KG1 (cell line): ENCODE measurements around the gene GABPA.
A peak's percentile ranks its signal among the peaks of the same experiment; 100 is the strongest.
"Not testable (repeated sequence)": the region's sequence is repeated elsewhere in the genome, so short reads cannot be mapped to it uniquely, and the experiment has no call there.

Experiments used
- DNase-seq: peaks from one replicate; lab custom pipeline; 2025; lab: John Stamatoyannopoulos, UW

Gene GABPA

DNA sequence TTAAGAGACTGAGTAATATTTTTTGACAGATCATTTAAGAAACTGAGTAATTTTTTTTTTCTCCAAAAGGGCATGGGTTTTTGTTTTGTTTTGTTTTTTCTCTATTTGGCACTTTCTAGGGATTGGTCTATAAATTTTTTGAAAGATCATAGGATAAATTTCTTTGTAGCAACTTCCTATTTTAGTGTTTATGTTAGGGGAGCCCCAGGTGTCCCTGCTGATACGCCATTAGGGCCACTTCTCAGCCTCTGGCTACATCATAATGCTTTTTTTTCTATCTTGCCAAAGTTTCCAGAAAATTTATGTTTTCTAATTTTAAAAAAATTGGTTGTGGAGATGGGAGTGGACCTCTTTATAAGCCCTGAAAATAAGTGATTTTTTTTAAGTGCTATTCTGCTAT is 2.6 kb downstream of the GABPA start:
- no peak for DNase-seq

DNA sequence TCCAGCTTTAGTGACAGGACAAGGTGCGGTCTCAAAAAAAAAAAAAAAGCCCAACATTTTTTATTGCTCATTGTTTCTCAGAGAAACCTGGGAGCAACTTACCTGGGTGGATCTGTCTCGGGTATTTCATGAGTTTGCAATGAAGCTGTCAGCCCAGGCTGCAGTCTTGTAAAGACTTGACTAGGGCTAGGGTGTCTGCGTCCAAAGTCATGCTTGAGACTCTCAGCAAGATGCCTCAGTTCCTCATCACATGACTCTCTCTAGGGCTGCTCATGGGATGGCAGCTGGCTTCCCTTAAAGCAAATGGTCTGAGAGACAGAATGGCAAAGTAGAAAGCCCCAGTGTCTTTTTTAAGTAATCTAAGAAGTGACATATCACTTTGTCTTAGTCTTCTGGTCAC is 8.1 kb downstream of the GABPA start:
- DNase-seq: no peak

DNA sequence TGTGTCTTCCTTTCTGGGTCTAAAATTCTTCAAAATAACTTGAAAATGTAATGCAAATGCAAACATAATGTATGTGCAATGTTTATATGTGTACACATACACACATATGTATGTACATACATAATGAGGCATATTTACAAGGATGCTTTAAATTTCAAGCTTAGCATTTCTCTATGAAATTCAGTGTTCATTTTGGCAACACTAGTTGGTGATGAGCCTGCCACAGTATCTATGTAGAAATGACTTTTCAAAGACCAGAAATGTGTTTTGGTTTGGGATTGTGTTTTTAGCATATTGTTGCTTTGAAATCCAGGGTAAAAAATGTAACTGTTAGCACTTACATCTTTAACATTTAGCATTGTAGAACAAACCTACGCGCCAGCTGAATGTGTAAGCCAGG is 10.1 kb downstream of the GABPA start:
- DNase-seq: no peak

DNA sequence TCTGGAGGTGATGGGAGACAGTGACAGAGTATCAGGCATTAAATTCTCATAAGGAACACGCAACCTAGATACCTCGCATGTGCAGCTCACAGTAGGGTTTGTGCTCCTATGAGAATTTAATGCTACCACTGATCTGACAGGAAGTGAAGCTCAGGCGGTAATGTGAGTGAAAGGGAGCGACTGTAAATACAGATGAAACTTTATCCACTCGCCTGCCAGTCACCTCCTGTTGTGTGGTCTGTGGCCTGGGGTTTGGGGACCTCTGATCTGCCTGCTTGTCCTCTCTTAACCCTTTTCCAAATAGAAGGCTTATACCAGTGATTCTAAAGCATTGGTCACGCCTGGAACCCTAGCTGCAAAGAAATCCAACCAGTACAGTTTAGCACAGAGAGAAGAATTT is 15.3 kb downstream of the GABPA start:
- no peak for DNase-seq

DNA sequence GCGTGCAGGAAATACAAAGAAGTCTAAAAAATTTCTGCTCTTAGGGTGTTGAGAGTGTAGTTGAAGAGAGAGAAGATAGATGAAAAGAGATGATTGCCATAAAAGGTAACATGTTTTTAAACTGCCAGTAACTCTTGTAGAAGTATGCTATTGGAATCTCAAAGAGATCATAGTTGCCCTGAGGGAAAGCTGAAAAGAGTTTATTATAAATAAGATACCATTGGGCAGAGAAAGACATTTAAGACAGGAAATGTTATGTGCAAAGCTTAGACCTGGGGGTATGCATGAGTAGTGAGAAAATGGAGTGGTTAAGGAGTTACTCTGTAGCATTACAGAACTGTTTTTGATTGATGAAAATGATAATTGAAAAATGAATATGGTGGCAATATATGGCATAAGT is 17.6 kb downstream of the GABPA start:
- DNase-seq: no peak

DNA sequence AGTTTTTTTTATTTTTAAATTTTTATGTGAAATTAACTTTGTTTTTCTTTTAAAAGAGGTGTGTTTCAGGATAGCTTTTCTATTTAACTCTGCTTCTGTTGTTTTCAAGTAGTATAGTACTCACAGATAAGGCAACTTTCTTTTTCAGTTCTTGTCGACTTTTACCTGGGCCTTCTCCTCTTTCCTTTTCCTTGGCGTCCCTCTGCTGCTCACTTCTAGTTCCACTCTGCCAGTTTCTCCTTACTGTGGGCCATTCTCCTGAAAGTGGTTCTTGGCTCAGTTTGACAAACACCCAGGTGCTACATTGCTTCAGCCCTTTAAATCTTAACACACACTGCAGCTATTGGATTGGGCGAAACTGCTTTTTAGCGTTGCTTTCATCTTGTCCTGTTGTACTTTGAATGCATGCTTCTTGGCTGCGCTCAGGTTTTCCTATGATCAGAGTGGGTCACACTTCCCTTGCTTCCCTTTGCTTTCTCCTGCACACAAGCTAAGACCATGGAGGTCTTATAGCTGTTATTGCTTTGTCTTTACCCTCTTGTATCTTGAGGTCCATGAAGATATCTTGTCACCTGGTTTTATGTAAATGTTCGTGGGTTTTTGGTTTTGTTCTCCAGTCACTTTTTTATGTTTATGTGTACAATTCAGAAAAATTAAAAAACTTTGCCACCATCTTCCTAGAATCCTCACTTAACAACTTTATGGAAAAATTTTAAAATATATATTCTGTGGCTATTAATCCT is 21.6 kb downstream of the GABPA start:
- DNase-seq: no peak

DNA sequence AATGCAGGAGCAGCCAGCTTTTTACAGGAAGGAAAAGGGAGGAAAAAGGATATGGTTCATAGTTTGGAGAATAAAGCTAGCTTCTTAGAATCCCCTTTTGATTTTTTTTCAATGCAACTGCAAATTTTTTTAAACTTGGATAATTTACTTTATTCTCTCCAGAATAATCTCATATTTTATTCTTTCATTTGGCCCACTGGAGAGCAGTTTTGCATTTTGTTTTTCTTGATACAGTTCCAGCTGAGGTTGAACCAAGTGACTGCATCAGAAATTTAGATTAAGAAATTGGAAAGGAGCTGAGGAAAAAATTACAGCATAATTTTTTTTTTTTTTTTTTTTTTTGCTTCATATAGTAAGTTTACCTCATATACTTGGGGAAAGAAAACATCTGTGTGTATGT is 22.8 kb downstream of the GABPA start:
- no peak for DNase-seq

DNA sequence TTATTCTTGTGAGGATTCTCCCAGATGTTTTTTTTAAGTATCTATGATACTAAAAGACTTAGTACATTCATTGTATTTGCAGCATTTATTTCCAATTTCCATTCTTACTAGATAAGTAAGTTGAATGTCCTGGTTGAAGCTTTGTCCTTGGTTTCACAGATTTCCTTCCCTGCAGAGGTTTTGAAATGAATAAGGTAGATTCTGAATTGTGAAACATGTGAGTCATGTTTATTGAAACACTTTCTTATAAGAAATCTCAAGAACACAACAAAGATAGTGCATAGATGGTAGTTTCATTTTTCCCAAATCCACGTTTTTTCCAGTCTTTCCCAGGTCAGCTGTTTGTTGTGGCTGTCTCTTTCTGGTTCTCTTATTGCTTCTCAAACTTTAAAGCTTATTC is 24.8 kb downstream of the GABPA start:
- DNase-seq: no peak

DNA sequence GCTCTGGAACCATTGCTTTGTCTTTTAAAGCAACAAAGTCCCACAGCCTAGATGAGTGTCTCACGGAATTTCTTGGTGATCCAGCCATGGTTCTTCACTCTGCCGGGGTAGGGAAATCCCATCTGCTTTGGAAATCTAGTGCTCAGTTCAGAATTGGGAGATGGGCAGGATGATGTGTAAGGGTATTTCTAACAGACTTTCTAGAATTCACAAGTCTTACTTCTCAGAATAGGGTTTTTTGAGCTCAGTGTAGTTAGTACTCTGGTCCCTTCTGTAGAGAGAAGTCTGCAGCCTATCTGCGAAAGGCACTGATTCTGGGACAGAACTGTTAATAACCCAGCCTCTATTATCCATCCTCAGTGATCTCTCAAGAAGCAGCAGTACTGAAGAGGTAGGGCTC is 25.3 kb downstream of the GABPA start:
- DNase-seq: no peak

DNA sequence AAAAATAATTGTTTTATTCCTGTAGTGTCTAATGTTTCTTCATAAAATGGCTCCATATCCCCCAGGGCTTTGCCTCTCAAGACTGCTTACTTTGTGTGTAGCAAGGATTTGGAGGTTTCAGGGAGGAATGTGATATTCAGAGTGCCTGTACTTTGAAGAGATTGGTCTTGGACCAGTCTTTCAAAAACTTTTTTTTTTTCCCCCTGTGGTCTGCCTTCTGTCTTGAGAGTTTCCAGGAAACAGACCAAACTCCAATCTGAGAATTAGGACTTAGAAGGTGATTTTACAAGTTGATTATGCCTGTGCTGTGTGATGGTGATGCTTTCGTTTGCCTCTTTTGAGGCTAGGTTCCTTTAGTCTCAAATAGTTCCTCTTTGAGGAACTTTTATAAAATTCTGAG is 25.9 kb downstream of the GABPA start:
- DNase-seq: no peak

DNA sequence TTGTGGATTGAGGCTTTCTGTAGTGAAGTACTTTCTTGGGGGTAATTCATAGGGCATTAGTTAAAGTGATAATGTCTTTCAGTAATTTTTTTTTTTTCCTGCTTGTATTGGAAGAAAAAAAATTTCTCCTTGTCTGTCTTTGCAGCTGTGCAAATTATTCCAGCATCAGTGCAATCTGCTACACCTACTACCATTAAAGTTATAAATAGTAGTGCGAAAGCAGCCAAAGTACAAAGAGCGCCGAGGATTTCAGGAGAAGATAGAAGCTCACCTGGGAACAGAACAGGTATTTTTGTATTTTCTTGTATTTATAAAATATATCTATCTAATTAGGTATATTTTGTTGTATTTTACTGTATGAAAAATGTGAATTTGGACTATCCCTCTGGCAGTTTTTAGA is 29.3 kb downstream of the GABPA start:
- no peak for DNase-seq

DNA sequence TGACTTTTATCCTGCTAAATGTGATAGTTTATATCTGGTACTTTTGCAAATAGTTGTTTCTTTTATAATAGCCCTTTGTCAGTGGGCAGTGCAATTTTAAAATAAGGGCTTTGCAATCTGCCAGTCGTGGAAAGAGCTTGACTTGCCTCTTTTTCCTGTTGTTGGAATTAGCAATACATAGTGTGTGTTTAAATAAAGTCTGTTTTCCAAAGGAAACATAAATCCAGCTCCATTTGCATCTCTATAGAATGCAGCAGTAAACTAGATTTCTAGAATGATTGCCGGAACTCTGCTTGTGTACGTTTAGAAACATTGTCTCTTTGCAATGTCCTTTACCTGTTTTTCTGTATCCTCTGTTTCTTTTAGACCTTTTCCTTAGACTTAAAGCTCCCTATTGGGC is 33.1 kb downstream of the GABPA start:
- DNase-seq: no peak

DNA sequence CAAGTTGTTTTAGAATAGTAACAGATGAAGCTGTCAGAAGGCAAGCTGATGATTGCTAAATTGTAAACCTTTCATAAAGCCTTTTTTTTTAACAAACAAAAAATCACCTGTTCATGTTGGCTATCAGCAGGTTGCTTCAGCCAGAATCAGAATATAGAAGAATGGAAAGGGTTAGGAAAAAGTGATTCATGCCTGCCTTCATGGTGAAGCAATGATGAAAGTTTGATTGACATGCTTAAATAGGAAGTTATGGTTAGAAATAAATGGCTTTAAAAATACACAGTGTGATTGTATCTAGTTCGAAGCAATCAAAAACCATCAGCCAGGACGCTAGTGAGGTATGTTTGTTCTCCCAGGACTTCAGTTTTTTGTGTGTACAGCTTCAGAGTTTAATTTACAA is 37.9 kb downstream of the GABPA start:
- no peak for DNase-seq

DNA sequence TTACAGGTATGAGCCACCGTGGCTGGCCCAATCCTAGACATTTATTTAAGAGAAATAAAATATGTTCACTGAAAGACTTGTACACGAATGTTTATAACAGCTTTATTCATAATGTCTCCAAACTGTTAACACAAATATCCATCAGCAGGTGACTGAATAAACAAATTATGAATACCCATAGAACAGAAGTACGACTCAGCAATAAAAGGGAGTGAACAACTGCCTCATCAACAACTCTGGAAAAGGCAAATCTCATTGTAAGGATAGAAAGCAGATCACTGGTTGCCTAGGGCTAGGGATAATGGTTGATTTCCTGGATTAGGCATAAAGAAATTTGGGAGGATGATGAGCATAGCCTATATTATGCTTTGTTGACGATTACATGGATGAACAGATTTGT is 41.7 kb downstream of the GABPA start:
- DNase-seq: no peak

DNA sequence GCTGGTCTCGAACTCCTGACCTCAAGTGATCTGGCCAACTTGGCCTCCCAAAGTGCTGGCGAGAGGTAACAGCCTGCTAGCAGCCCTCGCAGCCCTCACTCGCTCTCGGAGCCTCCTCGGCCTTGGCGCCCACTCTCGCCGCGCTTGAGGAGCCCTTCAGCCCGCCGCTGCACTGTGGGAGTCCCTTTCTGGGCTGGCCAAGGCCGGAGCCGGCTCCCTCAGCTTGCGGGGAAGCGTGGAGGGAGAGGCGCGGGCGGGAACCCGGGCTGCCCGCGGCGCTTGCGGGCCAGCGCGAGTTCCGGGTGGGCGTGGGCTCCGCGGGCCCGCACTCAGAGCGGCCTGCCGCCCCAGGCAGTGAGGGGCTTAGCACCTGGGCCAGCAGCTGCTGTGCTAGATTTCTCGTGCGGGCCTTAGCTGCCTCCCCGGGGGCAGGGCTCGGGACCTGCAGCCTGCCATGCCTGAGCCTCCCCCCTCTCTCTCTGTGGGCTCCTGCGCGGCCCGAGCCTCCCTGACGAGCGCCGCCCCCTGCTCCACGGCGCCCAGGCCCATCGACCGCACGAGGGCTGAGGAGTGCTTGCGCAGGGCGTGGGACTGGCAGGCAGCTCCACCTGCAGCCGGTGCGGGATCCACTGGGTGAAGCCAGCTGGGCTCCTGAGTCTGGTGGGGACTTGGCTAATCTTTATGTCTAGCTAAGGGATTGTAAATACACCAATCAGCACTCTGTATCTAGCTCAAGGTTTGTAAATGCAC is 43.5 kb downstream of the GABPA start:
- not testable (repeated sequence) for DNase-seq

DNA sequence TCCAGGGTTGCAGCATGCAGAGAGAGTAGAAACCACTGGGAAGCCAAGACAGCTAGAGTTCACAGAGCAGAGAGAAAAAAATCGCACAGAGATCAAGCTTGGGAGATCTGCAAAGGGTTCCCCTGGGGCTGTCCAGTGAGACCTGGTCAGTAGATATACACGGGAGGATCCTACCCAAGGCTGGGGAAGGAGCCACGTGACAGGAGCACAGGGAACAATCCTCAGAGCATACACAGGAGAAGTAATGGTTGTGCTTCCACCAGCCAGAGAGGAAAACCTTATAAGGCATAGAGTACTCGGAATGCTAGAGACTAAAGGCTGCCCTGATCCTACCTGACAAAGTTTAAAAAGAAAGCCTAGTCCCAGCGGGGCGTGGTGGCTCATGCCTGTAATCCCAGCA is 53.9 kb downstream of the GABPA start:
- DNase-seq: no peak

DNA sequence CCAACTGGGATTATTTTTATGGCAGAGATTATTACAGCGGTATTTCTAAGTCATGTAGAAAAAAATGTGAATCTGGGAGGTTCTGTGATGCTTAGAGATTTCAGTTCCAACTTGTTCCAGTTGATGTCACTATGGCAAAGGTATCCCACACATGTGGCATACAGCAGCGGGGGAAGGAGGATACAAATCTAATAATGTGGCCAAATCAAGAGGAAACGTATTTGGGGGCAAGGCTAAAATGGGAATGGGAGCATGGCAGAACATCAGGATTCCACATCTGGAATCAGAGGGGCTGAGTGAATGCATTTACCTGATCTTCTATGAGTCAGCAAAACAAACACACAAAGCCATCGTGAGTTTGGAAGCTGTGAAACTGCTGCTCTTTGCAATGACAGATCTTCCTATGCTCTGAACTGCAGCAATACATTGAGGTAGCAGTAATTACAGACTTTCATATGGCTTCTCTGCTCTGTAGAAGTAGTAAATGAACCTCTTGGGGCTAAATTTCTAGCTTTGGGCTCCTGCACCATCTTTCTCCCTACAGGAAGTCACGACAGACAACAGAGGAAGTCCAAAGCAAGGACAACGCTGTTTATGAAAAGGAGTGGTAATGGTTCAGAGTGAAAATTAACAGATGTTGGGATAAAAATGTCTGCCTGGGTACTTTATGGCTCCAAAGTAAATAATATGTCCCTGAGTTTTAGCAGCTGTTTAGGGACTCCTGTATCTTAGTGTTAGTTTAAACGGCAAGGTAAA is 55.5 kb downstream of the GABPA start:
- DNase-seq: no peak

DNA sequence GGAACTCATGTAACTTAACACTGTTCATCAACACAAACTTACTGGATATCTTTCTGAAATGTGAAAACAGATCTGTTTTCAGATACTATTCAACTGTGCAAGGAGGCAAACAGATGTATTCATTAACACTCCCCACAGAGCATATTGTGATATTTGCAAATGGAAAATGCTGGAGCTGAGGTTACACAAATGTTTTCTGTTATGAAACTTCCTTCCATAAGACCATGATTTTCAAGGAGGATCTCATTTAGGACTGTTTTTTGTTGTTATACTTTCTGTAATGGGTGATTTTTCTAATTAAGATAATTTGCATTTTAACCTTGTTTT is 56.1 kb downstream of the GABPA start:
- DNase-seq: no peak

DNA sequence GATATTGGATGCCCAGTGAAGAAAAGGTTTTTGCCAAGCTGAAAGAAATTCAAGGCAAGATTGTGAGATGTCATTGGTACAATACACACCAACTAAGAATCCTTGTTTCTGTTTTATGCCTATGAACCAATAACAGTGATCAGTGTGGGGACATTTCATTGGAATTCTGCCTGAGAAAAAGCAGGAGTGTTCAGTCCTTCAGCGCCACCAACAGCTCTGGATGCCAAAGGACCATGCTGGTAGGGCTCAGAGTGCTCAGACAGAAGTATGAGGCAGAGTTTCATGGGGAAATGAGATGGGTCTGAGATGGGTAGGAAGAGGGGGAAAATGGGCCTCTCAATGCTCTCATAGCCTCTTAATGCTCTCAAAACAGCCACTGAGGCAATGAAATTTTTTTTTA is 56.5 kb downstream of the GABPA start:
- DNase-seq: no peak

DNA sequence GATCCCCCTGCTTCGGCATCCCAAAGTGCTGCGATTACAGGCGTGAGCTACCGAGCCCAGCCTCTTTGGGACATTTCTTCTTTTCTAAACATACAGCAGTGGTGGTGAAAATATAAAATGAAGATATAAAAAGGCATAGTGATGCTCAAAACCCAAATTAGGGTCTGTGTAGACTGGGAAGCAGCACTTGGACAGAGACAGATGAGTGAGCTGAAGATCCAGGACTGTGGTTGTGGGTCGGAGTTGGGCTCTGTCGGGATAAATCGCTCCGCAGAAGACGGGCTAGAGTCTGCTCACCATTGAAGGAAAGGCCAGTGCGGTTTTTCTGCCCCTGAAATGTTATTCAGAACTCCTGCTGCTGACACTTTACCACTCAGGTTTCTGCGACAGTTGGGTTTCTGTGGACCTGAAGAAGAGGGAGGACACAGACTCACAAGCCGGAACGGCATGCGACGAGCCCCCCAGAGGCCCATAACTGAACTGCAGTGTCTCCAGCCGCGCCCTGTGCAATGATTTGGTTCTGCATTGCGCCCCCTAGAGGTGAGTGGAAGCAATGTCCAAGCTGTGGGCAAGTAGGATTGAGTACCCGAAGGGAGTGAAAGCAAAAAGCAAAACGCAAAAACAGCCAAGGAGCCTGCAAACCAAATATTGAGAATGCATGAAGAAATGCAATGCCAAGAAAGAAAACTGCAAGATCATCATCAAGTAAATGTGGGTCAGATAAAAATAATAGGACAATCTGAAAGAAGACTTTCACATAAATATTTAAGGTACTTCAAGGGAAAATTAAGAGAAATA is 66.6 kb downstream of the GABPA start:
- DNase-seq: peak; percentile 60

DNA sequence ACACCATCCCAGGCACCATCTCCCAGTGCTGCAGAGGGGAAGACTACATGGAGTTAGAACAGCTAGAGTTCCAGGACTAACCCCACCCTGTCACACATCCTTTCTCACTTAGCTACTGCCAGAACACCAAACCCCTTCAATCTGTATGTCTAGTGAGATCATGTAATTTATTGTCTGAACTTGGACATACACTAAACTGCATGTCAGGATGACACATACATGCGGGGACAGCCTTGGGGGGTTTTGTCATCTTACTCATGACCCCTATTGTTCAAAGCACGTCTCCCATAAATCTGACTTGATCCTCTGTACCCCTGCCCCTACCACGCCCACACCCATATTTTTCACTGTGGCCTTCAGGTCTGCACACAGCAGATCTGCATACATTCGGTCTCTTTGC is 71.3 kb downstream of the GABPA start:
- DNase-seq: no peak

DNA sequence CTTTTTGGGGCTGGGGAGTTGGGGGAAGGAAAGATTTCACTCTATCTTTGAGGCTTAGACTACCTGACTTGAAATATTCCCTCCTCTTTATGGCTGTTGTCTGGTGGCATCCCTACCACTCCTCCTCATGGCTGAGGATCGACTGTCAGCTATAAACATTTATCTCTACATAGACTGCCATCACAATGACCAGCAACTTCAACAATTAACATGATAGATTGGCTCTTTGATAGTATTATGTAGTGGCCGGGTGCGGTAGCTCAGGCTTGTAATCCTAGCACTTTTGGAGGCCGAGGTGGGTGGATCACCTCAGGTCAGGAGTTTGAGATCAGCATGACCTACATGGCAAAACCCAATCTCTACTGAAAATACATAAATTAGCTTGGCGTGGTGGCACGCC is 72.4 kb downstream of the GABPA start:
- DNase-seq: no peak

DNA sequence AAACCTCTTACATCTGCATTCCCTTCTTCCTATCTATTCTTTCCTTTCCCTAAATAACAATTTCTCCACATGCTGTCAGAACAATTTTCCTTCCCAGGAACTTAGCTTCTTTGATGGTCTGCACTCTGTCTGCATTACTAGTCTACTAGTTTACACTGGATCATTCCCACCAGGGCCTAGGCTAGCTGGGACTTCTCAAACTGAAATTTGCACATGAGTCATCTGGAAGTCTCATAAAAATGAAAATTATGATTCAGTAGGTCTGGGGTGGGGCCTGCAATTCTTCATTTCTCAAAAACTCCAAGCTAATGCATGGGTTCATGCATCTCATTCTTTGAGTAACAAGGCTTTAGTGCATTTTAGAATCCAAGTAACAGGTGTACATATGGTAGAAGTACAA is 74.2 kb downstream of the GABPA start:
- DNase-seq: no peak
